ENCODE results near the gene NPNT. TPM values are rescaled to one million over a fixed set of nuclear protein-coding genes. Genes with fewer than 3 reads are reported as not detected.

The NPNT gene
- polyA plus RNA-seq, 1 of the 3 experiments (the other 2 are of a cell fraction) = not detected

- Histone ChIP-seq H3K79me2 (ENCODE audit: insufficient read depth) (no peaks in the 10 kb centered on the region), H3K36me3 (replicated peaks in 1 of 2; ENCODE audit: control insufficient read depth in 1 of 2, insufficient read depth in 2 of 2, low read length in 1 of 2) (no peaks in the 10 kb centered on the region), H3K27ac (ENCODE audit: low read depth in 2 of 2, low read length in 1 of 2) (no peak overlapping the region), H4K20me1 (ENCODE audit: insufficient read depth) (no peaks in the 10 kb centered on the region), H3K4me2 (no peak overlapping the region), H2AFZ (ENCODE audit: low read depth) (no peak overlapping the region), H3F3A (replicated peaks; ENCODE audit: insufficient read depth) (no peaks in the 10 kb centered on the region), H3K9me3 (no peaks in the 10 kb centered on the region), H3K4me3 (ENCODE audit: low read depth in 2 of 2, low read length in 1 of 2) (no peak overlapping the region), H3K4me1 (ENCODE audit: control insufficient read depth in 1 of 2, insufficient read depth in 2 of 2, low read depth in 1 of 2, low read length in 1 of 2) (no peaks in the 10 kb centered on the region; a peak in 1 of 4 replicates), H3K9ac (no peak overlapping the region), H3K27me3 (ENCODE audit: insufficient read depth) (no peaks in the 10 kb centered on the region), H3K9me2 (no peaks in the 10 kb centered on the region)
- WGBS (ENCODE audit: low lambda C conversion rate) = 80% methylated on average over 2 of the region's 2 CpGs
- DNase-seq = no peak
- TF ChIP-seq FOXJ3 (CRISPR knock-in tag; IDR thresholded peaks at IDR 0.05) = no peak
- no peak for TF ChIP-seq SIN3A (IDR thresholded peaks at IDR 0.05; ENCODE audit: borderline replicate concordance, low read depth, low read length)
- no peak for TF ChIP-seq TEAD4 (IDR thresholded peaks at IDR 0.05; ENCODE audit: borderline replicate concordance, insufficient read depth)
- TF ChIP-seq JUND (IDR thresholded peaks at IDR 0.05) = no peak
- TF ChIP-seq EZH2phosphoT487 (IDR thresholded peaks at IDR 0.05; ENCODE audit: borderline replicate concordance, low read depth) = no peak
- TF ChIP-seq NFIC (IDR thresholded peaks at IDR 0.05; ENCODE audit: borderline replicate concordance) = no peak
- TF ChIP-seq GATA2 (CRISPR knock-in tag; IDR thresholded peaks at IDR 0.05) = no peak
- no peak for TF ChIP-seq RCOR1 (IDR thresholded peaks at IDR 0.05; ENCODE audit: low read length)
- TF ChIP-seq FOSL2 (IDR thresholded peaks at IDR 0.05; ENCODE audit: borderline replicate concordance, low read depth) = no peak
- TF ChIP-seq YY1 (IDR thresholded peaks at IDR 0.05; ENCODE audit: low read depth) = no peak
- no peak for TF ChIP-seq FOXM1 (IDR thresholded peaks at IDR 0.05; ENCODE audit: low read depth)
- no peak for TF ChIP-seq SMC3 (IDR thresholded peaks at IDR 0.05; ENCODE audit: low read depth, low read length)
- TF ChIP-seq POLR2AphosphoS5 (IDR thresholded peaks at IDR 0.05; ENCODE audit: low read depth, low read length) = no peak
- no peak for TF ChIP-seq ELF1 (IDR thresholded peaks at IDR 0.05)
- no peak for TF ChIP-seq EP300 (IDR thresholded peaks at IDR 0.05; ENCODE audit: borderline replicate concordance in 1 of 2, low read depth in 1 of 2, low read length in 1 of 2)
- ChIA-PET POLR2A (no interaction called here), CTCF (no interaction called here)
Observed at GRCh38 chr4:105933083-105933482, 37.8 kb downstream of the NPNT start.

- no peak for TF ChIP-seq RCOR1 (IDR thresholded peaks at IDR 0.05; ENCODE audit: low read length)
- no peak for TF ChIP-seq FOXM1 (IDR thresholded peaks at IDR 0.05; ENCODE audit: low read depth)
- TF ChIP-seq RFX5 (IDR thresholded peaks at IDR 0.05; ENCODE audit: low read length) = no peak
- TF ChIP-seq GATA2 (CRISPR knock-in tag; IDR thresholded peaks at IDR 0.05) = no peak
- no peak for TF ChIP-seq SIN3A (IDR thresholded peaks at IDR 0.05; ENCODE audit: borderline replicate concordance, low read depth, low read length)
- TF ChIP-seq USF1 (IDR thresholded peaks at IDR 0.05; ENCODE audit: borderline replicate concordance, low read depth) = no peak
- Histone ChIP-seq H3K4me1 (ENCODE audit: control insufficient read depth in 1 of 2, insufficient read depth in 2 of 2, low read depth in 1 of 2, low read length in 1 of 2) (no peaks in the 10 kb centered on the region; a peak in 1 of 4 replicates), H3K79me2 (ENCODE audit: insufficient read depth) (no peaks in the 10 kb centered on the region), H3K9me2 (no peaks in the 10 kb centered on the region), H3K9ac (no peak overlapping the region), H3K4me3 (ENCODE audit: low read depth in 2 of 2, low read length in 1 of 2) (no peak overlapping the region), H3K36me3 (replicated peaks in 1 of 2; ENCODE audit: control insufficient read depth in 1 of 2, insufficient read depth in 2 of 2, low read length in 1 of 2) (no peaks in the 10 kb centered on the region), H3K27ac (ENCODE audit: low read depth in 2 of 2, low read length in 1 of 2) (no peak overlapping the region), H3F3A (replicated peaks; ENCODE audit: insufficient read depth) (no peaks in the 10 kb centered on the region), H3K4me2 (no peak overlapping the region), H3K9me3 (no peaks in the 10 kb centered on the region), H4K20me1 (ENCODE audit: insufficient read depth) (no peaks in the 10 kb centered on the region), H3K27me3 (ENCODE audit: insufficient read depth) (no peaks in the 10 kb centered on the region), H2AFZ (ENCODE audit: low read depth) (no peak overlapping the region)
- CTCF ChIA-PET = no interaction called here
- POLR2A ChIA-PET = no interaction called here
- 28% methylated on average over 1 of the region's 1 CpG for WGBS (ENCODE audit: low lambda C conversion rate)
- no peak for DNase-seq
Observed at GRCh38 chr4:105934386-105934785, 39.1 kb downstream of the NPNT start.

All from SK-N-SH (cell line).